ENCODE measurements around the gene KAZN. TPM values are rescaled to one million over a fixed set of nuclear protein-coding genes. Genes with fewer than 3 reads are reported as not detected.
"Not testable (repeated sequence)": the region's sequence is repeated elsewhere in the genome, so short reads cannot be mapped to it uniquely, and the experiment has no call there.

KAZN gene
- total RNA-seq, 1 donor from 2014 or later, result 2.2 TPM

DNA sequence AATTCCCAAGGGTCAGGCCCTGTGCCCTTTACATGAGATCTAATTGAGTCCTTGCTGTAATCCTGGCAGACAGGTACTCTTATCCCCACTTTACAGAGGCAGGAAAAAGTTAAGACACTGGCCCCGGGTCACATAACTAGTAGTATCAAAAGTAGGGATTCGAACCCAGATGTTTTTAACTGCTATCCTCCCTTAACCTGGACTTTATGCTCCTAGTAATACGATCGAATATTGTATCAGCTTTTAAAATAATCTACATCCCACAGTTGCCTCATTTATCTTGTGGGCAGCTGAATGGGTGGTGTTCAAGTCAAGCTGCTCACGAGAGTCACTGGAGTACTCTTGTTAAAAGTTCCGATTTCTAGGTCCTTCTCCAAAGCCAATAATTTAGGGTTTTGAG is 529.6 kb downstream of the KAZN start:
- DNase-seq (no peak), ATAC-seq (no peak)
- intact Hi-C loops (cut with micrococcal nuclease), result loop anchor here (5.0 kb wide), 1 partner anchor 144 kb away; no protein-coding TSS in a partner anchor

DNA sequence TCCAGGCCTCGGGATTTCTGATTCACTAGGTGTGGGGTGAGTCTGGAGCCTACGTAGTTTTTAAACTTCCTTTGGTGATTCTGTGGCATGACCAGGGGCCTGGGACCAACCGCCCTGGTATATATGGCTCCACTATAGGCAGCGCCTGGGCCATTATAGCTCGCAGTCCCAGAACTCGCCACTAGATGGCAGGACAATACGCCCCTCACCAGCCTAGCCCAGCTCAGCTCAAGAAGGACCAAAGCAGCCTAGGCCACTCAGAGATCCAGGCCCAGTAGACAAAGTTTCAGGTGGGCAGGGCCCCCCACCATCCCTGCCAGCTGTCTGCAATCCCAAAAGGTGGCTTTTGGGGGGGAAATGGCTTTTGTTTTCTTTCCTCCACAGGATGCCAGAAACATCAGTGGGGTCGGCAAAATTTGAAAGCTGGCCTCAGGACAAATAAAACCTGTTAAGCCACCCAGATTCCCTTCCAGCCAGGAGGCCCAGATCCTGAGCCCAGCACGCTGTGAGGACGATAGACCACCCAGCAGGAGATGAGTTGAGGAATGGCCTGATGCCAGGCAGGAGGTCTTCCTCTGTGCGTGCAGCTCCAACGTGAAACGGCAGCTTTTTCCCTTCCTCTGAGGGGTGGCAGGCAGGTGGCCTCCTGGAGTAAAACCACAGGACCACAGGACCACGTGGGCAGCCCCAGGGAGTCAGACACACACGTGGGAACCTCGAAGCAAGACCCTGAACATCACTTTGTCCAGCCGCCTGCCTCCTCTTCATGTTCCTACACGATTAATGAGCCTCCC is 530.2 kb downstream of the KAZN start:
- intact Hi-C loops (cut with micrococcal nuclease), result loop anchor here (5.0 kb wide), 1 partner anchor 144 kb away; no protein-coding TSS in a partner anchor
- ATAC-seq (peak; percentile 95), DNase-seq (peak; percentile 78)

DNA sequence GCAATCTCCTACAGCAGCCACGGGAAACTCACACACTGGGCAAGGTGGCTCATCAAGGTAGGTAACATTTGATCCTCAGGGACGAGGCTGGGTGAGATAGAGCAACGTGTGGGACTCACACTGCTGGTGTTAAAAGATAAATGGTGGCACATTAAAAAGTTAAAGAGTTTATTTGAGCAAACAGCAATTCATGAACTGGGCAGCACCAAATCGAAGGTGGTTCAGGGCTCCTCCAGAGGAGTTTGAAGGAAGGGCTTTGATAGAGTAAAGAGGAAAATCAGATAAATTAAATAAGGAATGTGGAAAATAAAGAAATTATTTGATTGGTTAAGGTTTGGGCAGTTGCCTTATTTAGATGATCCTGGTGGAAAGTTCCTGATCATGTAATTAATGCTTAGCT is 531.5 kb downstream of the KAZN start:
- intact Hi-C loops (cut with micrococcal nuclease), result loop anchor here (5.0 kb wide), 1 partner anchor 142 kb away; no protein-coding TSS in a partner anchor
- no peak for DNase-seq
- ATAC-seq, result no peak

DNA sequence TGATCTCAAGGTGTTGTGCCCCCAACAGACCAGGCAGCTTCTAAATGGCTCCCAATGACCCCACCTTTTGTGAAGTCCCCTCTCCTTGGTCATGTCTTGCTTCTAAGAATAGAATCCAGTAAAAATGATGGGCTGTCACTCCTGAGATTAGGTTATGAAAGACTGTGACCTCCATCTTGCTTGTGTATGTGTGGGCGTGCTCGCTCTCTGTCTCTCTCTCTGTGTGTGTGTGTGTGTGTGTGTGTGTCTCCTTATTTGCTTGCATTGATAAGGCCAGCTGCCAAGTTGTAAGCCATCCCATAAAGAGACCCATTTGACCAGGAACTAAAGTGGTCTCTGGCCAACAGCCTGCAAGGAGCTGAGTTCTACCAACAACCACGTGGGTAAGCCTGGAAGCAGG is 532.1 kb downstream of the KAZN start:
- intact Hi-C loops (cut with micrococcal nuclease), result no loop called here
- no peak for DNase-seq

DNA sequence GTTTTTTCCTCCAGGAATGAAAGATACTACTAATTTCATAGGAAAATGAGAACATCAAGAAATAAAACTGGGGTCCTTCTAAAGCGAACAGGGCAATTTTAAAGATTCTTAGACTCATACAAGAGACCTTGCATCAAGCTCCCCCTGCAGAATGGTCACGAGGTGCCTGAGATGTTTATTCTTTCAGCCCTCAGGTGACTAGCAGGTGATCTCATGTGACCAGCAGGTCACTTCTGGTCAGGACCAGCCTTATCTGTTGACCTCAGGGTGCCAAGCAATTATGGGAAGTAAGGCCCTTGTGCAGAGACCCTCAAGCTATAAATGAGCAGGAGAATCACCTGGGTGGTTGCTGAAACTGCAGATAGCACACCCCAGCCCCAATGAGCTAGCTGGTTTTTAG is 534.5 kb downstream of the KAZN start:
- DNase-seq (no peak), ATAC-seq (no peak)
- intact Hi-C loops (cut with micrococcal nuclease), result no loop called here

More for the DNA sequence above, 532.1 kb downstream of the KAZN start:
- ATAC-seq, result no peak

DNA sequence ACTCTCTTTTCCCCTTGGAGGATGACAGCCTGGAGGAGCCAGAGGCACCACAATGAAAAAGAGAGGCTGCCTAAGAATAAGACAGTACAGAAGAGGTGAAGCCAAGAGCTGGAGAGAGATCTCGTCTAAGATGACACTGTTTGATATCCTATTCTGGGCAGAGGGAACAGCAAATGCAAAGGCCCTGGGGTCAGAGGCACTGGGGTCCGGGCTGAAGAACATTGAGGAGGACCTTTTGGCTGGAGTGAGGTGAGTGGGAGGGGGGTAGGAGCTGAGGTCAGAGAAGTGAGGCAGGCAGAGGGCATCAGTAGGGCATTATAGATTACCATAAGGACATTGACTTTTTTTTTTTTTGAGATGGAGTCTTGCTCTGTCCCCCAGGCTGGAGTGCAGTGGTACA is 535.8 kb downstream of the KAZN start:
- DNase-seq (no peak), ATAC-seq (no peak)
- intact Hi-C loops (cut with micrococcal nuclease), result no loop called here

DNA sequence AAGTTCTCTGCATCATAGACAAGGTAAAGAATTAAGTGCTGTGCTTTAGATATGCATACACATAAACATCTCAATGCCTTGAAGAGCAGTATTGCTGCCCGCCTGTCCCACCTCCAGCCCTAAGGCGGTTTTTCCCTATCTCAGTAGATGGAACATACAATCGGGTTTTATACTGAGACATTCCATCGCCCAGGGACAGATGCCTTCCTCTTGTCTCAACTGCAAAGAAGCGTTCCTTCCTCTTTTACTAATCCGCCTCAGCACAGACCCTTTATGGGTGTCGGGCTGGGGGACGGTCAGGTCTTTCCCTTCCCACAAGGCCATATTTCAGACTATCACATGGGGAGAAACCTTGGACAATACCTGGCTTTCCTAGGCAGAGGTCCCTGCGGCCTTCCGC is 537.1 kb downstream of the KAZN start:
- intact Hi-C loops (cut with micrococcal nuclease); DNase-seq; ATAC-seq: not testable (repeated sequence)

GRCh38 chr1:15137809-15138208 is 539.3 kb downstream of the KAZN start:
- intact Hi-C loops (cut with micrococcal nuclease), result no loop called here
- ATAC-seq, result no peak

DNA sequence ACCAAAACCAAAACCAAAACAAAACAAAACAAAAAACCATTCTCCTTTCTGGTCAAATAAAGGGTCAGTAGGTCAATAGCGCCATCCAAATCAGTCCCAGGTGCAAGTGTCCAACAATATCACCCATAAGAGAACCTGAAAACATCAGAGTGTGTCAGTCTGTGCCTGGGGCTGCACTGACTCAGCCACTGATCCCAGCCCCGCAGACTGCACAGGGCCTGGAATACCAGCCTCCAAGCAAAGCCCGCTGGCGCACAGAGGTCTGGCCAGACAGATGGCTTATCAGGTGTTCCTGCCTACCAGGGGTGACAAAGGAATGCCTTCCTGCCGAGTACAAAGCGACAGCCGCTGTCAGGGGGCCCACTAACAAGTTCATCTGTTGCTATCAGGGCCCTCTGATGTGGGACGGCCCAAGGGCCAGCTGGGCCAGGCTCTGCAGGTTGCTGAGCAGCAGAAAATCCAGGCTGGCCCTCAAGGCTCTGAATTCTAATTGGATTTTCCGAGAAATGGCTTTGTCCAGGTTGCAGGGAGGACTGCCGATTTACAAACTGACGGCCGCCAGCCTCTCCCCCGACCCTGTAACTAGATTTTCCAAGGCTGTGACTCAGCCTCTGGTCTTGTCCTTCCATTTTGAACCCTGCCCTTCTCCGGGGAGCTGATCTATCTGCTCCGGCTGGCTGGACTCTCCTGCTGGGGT is 541.3 kb downstream of the KAZN start:
- intact Hi-C loops (cut with micrococcal nuclease), result no loop called here
- peak; percentile 66 for DNase-seq
- ATAC-seq, result peak; percentile 84

More at GRCh38 chr1:15137809-15138208, 539.3 kb downstream of the KAZN start:
- no peak for DNase-seq

DNA sequence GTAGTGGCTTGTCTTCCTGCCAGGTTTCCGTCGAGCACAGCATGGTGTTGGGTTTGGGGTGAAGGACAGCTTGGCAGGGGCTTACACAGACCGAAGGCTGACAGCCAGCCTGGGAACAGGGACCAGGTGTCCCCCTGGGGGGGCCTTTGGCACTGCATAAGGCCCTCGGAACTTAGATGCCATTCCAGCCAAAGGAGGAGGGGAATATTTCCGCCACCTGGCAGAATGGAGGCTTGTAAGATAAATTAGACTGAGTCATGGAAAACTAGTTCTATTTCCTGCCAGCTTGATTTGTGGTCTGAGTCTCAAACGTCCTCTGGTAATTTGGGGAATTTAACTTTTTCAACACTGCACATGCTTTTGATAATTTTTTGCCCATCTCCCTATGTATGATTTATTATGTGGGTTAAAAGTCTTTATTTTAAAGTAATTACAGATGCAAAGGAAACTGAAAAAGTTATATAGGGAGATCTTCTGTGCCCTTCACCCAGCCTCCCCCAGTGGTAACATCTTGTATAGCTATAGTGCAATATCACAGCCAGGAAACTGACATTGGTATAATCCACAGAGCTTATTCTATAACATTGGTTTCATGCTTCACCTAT is 543.6 kb downstream of the KAZN start:
- ATAC-seq (peak; percentile 93), DNase-seq (peak; percentile 68)
- intact Hi-C loops (cut with micrococcal nuclease), result no loop called here

GRCh38 chr1:15145327-15145726 is 546.8 kb downstream of the KAZN start:
- intact Hi-C loops (cut with micrococcal nuclease), result no loop called here
- ATAC-seq, result no peak
- no peak for DNase-seq

- no peak for ATAC-seq
- DNase-seq, result no peak
- intact Hi-C loops (cut with micrococcal nuclease), result no loop called here
Observed at GRCh38 chr1:15146142-15146680, 547.7 kb downstream of the KAZN start.

DNA sequence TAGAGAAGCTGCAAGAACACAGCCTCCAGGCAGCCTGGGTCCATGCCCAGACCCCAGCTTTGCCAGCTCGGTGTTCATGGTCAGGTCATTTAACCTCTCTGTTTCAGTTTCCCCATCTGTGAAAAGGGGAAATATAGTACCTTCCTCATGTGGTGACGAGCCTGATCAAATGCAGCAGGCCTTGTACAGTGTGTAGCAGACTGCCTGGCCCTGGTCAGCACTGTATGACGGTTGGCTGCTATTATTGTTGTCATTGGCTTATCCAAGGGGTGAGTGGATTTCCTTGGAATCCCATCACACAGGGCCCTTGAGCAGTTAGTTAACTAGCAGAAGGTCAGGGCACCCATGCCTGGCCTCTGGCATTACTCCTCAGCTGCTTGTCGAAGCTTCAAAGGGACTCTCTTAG is 548.5 kb downstream of the KAZN start:
- ATAC-seq (no peak), DNase-seq (no peak)
- intact Hi-C loops (cut with micrococcal nuclease), result no loop called here

DNA sequence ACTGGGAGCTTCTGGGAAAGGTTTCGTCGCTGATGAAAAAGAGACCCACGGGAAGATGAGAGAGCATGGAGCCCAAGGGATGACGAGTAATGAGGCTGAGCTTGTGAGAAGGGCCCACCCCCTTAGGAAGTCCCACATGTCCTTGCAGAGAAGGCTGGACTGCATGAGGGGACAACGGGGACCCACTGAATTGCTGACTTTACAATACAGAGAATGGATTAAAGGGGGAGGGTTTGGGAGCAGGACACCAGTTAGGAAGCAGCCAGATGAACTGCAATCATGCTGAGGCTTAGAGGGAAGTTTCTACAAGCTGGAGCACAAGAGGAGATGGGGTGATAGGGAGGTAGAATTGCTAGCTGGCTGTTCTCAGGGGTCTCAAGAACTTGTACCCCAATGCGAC is 549.5 kb downstream of the KAZN start:
- DNase-seq (no peak), ATAC-seq (no peak)
- intact Hi-C loops (cut with micrococcal nuclease), result no loop called here

DNA sequence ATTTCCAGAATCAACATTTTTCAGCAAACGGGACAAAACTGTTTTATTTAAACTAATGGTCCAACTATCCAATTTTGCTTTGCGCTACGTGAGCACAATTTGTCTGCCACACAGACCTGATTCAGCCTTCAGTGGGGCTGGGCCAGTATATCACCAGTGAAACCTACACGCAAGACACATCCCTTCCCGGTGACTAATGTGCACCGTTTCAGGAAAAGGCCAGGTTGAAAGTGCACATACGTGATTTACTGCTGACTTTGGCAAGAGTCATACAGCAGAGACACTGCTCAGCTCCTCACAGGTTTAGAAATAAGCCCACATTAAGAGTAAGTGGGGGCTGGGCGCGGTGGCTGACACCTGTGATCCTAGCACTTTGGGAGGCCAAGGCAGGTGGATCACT is 550.0 kb downstream of the KAZN start:
- no peak for DNase-seq
- ATAC-seq, result no peak
- intact Hi-C loops (cut with micrococcal nuclease), result no loop called here

DNA sequence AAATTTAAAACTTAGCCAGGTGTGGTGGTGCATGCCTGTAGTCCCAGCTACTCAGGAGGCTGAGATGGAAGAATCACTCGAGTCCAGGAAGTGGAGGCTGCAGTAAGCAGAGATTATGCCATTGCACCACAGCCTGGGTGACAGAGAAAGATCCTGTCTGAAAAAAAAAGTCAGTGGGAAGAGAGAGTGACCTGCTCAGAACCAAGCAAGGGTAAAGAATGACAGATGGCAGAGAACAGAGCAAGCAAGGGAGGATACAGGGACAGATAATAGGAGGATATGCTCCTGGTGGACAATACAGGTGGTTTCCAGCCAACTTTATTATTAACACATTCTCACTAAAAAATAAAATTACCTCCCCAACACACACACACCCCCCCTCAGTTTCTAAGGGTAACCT is 550.5 kb downstream of the KAZN start:
- DNase-seq, result no peak
- intact Hi-C loops (cut with micrococcal nuclease), result no loop called here
- ATAC-seq, result no peak

- intact Hi-C loops (cut with micrococcal nuclease), result loop anchor here (10.0 kb wide), 1 partner anchor 124 kb away; no protein-coding TSS in a partner anchor
- no peak for ATAC-seq
- no peak for DNase-seq
Observed at GRCh38 chr1:15150376-15150775, 551.9 kb downstream of the KAZN start.

DNA sequence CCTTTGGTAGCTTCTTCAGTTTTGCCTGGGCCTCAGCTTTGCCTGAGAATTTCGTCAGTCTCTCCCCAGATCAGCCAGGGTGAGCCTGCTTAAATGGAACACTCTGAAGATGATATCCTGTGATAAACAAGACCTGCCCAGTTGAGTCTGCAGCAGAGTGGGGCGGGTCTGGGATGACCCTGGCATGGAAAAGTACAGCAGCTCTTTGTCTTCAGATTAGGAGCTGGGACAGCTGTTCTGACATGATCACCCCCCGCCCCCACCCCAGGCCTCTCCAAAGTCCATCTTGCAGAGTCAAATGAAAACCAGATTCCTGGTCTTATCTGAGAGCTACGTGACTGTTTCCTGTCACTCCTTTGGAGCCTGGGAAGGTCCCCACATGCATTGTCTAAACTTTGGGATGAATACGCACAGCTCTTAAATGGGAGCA is 552.9 kb downstream of the KAZN start:
- no peak for DNase-seq
- no peak for ATAC-seq
- intact Hi-C loops (cut with micrococcal nuclease), result loop anchor here (10.0 kb wide), 1 partner anchor 123 kb away; no protein-coding TSS in a partner anchor

DNA sequence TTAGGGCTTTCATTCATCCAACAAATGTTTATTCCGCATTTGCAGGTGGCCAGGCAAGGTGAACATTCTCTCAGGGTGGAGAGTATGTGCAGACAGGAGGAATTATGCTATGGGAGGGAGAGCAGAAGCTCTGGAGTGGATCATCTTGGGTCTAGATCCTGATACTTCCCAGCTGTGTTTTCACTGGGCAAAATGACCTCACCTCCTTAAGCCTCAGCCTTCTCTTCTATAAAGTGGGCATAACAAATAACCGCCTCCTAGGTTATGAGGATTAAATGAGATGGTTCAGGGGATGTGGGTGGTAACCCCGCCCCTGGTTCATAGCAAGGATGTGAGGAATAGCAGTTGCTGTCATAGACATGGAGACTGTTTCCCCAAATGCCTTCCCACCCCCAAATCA is 553.4 kb downstream of the KAZN start:
- DNase-seq, result no peak
- intact Hi-C loops (cut with micrococcal nuclease), result loop anchor here (10.0 kb wide), 1 partner anchor 123 kb away; no protein-coding TSS in a partner anchor
- no peak for ATAC-seq
